ENCODE data around the gene COLEC12.

The COLEC12 gene

DNA sequence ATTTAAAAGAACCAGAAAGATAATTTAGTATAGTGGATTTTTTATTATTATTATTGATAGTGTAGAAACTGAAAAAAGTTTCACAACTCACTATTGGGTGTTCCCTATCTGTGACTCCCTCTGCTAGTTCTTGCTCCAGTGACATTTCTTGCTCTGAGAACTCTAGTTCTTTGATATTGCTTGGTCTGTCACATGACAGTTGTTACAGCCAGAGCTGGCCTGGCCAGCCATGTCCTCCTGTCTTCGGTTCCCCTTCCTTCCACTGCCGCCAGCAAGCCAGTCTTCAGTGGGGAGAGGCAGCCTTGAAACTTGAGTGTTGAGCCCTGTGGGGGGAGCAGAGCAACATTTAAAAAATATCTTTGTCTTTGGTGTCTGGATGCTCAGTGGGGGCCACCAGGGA, 225.0 kb downstream of the COLEC12 start:
- DNase-seq (ENCODE audit: low read depth) = no peak

DNA sequence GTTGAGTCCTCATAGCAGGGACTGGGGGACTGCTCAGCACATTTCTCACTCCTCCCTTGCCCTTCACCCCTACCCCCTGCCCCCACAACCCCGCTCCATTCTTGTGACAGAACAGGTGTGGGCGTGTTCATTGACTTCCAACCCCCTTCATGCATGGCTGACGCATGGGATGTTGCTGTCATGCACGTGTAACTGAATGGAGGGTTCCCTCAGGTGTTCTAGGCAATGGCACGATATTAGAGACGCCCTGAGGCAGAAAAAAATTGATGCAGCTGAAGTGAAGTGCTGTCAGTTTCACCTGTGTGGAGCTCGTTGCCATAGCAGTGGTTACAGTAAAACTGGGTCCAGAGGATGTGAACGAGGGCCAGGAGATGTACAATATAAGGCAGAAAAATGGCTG, 226.2 kb downstream of the COLEC12 start:
- no peak for DNase-seq (ENCODE audit: low read depth)

- DNase-seq (ENCODE audit: low read depth) = no peak
Observed at GRCh38 chr18:273525-273924, 227.0 kb downstream of the COLEC12 start.

DNA sequence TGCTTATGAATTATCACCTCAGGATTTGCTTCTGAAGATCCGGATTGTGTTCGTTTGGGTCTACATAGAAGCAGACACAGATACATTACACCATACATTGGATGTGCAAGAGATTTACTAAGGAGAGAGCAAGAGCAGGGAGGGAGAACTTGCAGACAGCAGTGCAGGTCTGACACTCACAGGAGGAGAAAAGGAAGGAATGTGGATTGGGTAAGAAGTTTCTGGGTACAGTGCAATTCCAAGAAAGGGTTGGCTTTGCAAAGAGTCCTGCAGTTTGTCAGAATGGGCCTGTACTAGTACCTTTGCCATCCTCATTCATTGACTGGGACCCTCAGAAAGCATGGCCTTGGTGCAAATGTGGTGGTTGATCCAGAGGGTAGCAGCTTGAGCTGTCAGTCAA, 227.9 kb downstream of the COLEC12 start:
- no peak for DNase-seq (ENCODE audit: low read depth)

GRCh38 chr18:269480-270095, 230.9 kb downstream of the COLEC12 start:
- no peak for DNase-seq (ENCODE audit: low read depth)

GRCh38 chr18:267688-268552, 232.6 kb downstream of the COLEC12 start, which contains the start of gene THOC1:
Gene THOC1 (minus strand): TSS chr18:268047. CDS start chr18:268019, 28 bp downstream.
- peak; percentile 91 for DNase-seq (ENCODE audit: low read depth)

GRCh38 chr18:267380-267687, 233.2 kb downstream of the COLEC12 start:
- no peak for DNase-seq (ENCODE audit: low read depth)

All from stimulated activated CD8-positive, alpha-beta memory T cell treated with anti-CD3 and anti-CD28 coated beads, Interleukin-15, amount 100 ng/mL, for 1 hour (primary cell).